Measurements from ENCODE around the gene PGS1. TPM values are rescaled to one million over a fixed set of nuclear protein-coding genes. Genes with fewer than 3 reads are reported as not detected.

The PGS1 gene
- total RNA-seq, 1 donor from 2014 or later: 22.7 TPM

- H3K27ac Mint-ChIP-seq (ENCODE audit: unreplicated experiment): peak overlapping the region; percentile 51
- no peaks in the 10 kb centered on the region for H3K27me3 Mint-ChIP-seq (ENCODE audit: low read depth)
- TF ChIP-seq CTCF (IDR thresholded peaks at IDR 0.05): no peak
- DNase-seq (ENCODE audit: low spot score): no peak
- peaks cover 27% of the 10 kb centered on the region for H3K4me1 Mint-ChIP-seq (ENCODE audit: low read depth)
- H3K9me3 Mint-ChIP-seq (ENCODE audit: low read depth): no peaks in the 10 kb centered on the region
- no peak overlapping the region for H3K4me3 Mint-ChIP-seq (ENCODE audit: unreplicated experiment)
- H3K36me3 Mint-ChIP-seq (ENCODE audit: low read depth): peaks cover 19% of the 10 kb centered on the region
These were observed 44.6 kb downstream of the PGS1 start for GRCh38 chr17:78422872-78423588.

GRCh38 chr17:78423961-78424675, 45.7 kb downstream of the PGS1 start:
- Mint-ChIP-seq H3K9me3 (ENCODE audit: low read depth) (no peaks in the 10 kb centered on the region), H3K4me3 (ENCODE audit: unreplicated experiment) (no peak overlapping the region), H3K36me3 (ENCODE audit: low read depth) (peaks cover 19% of the 10 kb centered on the region), H3K27me3 (ENCODE audit: low read depth) (no peaks in the 10 kb centered on the region), H3K27ac (ENCODE audit: unreplicated experiment) (no peak overlapping the region), H3K4me1 (ENCODE audit: low read depth) (peaks cover 37% of the 10 kb centered on the region)
- TF ChIP-seq CTCF (IDR thresholded peaks at IDR 0.05): no peak
- no peak for DNase-seq (ENCODE audit: low spot score)

GRCh38 chr17:78425429-78425828, 47.0 kb downstream of the PGS1 start:
- TF ChIP-seq CTCF (IDR thresholded peaks at IDR 0.05): no peak
- Mint-ChIP-seq H3K27ac (ENCODE audit: unreplicated experiment) (no peak overlapping the region), H3K4me1 (ENCODE audit: low read depth) (peaks cover 36% of the 10 kb centered on the region)

GRCh38 chr17:78426293-78426879, 47.9 kb downstream of the PGS1 start:
- no peak for TF ChIP-seq CTCF (IDR thresholded peaks at IDR 0.05)
- peaks cover 16% of the 10 kb centered on the region for H3K36me3 Mint-ChIP-seq (ENCODE audit: low read depth)
- H3K27me3 Mint-ChIP-seq (ENCODE audit: low read depth): no peaks in the 10 kb centered on the region
- no peak for DNase-seq (ENCODE audit: low spot score)
- no peak overlapping the region for H3K4me3 Mint-ChIP-seq (ENCODE audit: unreplicated experiment)
- no peak overlapping the region for H3K27ac Mint-ChIP-seq (ENCODE audit: unreplicated experiment)
- H3K9me3 Mint-ChIP-seq (ENCODE audit: low read depth): no peaks in the 10 kb centered on the region
- peaks cover 26% of the 10 kb centered on the region for H3K4me1 Mint-ChIP-seq (ENCODE audit: low read depth)

More at GRCh38 chr17:78425429-78425828, 47.0 kb downstream of the PGS1 start:
- Mint-ChIP-seq H3K4me3 (ENCODE audit: unreplicated experiment) (no peak overlapping the region), H3K36me3 (ENCODE audit: low read depth) (peaks cover 21% of the 10 kb centered on the region), H3K27me3 (ENCODE audit: low read depth) (no peaks in the 10 kb centered on the region), H3K9me3 (ENCODE audit: low read depth) (no peaks in the 10 kb centered on the region)
- DNase-seq (ENCODE audit: low spot score): no peak

GRCh38 chr17:78427140-78427539, 48.7 kb downstream of the PGS1 start:
- Mint-ChIP-seq H3K27ac (ENCODE audit: unreplicated experiment) (no peak overlapping the region), H3K36me3 (ENCODE audit: low read depth) (peaks cover 15% of the 10 kb centered on the region), H3K4me3 (ENCODE audit: unreplicated experiment) (no peak overlapping the region), H3K27me3 (ENCODE audit: low read depth) (no peaks in the 10 kb centered on the region), H3K9me3 (ENCODE audit: low read depth) (no peaks in the 10 kb centered on the region), H3K4me1 (ENCODE audit: low read depth) (peaks cover 19% of the 10 kb centered on the region)
- no peak for DNase-seq (ENCODE audit: low spot score)
- TF ChIP-seq CTCF (IDR thresholded peaks at IDR 0.05): no peak

All from chondrocyte (in vitro differentiated cells).